Neutrophil (primary cell): Measurements from ENCODE around the gene GPRIN3.

Experiments
- H3K27ac ChIP-seq: fragments of 200-600 bp; sonication (generic); 2 replicates; pipeline ENCODE4 v1.5.1; 2016; ENCODE audit warnings: mild to moderate bottlenecking, moderate library complexity
- H3K27me3 ChIP-seq: fragments of 200-600 bp; sonication (generic); 2 replicates; pipeline ENCODE4 v1.6.0; 2016; ENCODE audit warnings: mild to moderate bottlenecking
- H3K36me3 ChIP-seq: fragments of 200-600 bp; sonication (generic); 2 replicates; pipeline ENCODE4 v1.5.1; 2017
- H3K4me1 ChIP-seq, 2 experiments: fragments of 200-600 bp in 1 of 2; sonication (generic) in 1 of 2; 1 replicate in 1 of 2; 2 replicates in 1 of 2; pipeline versions ENCODE4 v1.5.1 to v1.6.1; 2013 to 2016; ENCODE audit warnings: low read depth in 1 of 2, low read length in 1 of 2, mild to moderate bottlenecking in 1 of 2, moderate library complexity in 1 of 2; ENCODE audit not compliant: control insufficient read depth in 1 of 2, insufficient read depth in 1 of 2
- H3K4me3 ChIP-seq, 2 experiments: fragments of 200-600 bp in 1 of 2; sonication (generic) in 1 of 2; 1 replicate in 1 of 2; 2 replicates in 1 of 2; pipeline ENCODE4 v1.5.1; 2013 to 2016; ENCODE audit warnings: low read depth in 1 of 2, low read length in 1 of 2, mild to moderate bottlenecking in 1 of 2, moderate library complexity in 1 of 2
- H3K9me3 ChIP-seq: fragments of 200-600 bp; sonication (generic); 2 replicates; pipeline ENCODE4 v1.5.1; 2016
- TF ChIP-seq, protein P1 (sequence below): fragments of 200-600 bp; sonication (generic); IDR thresholded peaks from 2 replicates; pipeline ENCODE4 v1.5.1; 2016; ENCODE audit warnings: antibody characterized with exemption

GPRIN3 gene

DNA sequence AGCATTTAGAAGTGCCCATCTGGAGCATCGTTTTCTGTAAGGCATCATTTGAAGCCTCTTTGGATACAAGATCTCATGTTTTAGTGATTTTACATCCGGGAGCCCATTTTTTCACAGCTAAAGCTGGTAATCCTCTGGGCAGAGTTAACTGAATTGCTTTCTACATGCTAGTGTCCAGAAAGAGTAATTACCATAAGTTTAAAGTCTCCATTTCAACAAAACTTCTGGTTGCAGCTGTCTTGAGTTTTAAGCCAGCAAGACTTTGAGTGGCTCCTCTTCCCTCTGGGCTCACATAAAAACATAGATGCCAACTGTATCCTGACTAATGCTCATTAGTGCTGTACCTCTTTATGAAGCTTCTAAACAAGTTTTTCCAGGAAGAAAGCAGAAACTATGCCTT lies 65.4 kb downstream of the GPRIN3 start:
- Histone ChIP-seq H3K27ac (no peak overlapping the region), H3K4me1 (no peaks in the 10 kb centered on the region), H3K9me3 (no peaks in the 10 kb centered on the region), H3K27me3 (no peaks in the 10 kb centered on the region), H3K4me3 (no peak overlapping the region), H3K36me3 (no peaks in the 10 kb centered on the region)
- TF ChIP-seq, protein P1, sequence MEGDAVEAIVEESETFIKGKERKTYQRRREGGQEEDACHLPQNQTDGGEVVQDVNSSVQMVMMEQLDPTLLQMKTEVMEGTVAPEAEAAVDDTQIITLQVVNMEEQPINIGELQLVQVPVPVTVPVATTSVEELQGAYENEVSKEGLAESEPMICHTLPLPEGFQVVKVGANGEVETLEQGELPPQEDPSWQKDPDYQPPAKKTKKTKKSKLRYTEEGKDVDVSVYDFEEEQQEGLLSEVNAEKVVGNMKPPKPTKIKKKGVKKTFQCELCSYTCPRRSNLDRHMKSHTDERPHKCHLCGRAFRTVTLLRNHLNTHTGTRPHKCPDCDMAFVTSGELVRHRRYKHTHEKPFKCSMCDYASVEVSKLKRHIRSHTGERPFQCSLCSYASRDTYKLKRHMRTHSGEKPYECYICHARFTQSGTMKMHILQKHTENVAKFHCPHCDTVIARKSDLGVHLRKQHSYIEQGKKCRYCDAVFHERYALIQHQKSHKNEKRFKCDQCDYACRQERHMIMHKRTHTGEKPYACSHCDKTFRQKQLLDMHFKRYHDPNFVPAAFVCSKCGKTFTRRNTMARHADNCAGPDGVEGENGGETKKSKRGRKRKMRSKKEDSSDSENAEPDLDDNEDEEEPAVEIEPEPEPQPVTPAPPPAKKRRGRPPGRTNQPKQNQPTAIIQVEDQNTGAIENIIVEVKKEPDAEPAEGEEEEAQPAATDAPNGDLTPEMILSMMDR: no peak

DNA sequence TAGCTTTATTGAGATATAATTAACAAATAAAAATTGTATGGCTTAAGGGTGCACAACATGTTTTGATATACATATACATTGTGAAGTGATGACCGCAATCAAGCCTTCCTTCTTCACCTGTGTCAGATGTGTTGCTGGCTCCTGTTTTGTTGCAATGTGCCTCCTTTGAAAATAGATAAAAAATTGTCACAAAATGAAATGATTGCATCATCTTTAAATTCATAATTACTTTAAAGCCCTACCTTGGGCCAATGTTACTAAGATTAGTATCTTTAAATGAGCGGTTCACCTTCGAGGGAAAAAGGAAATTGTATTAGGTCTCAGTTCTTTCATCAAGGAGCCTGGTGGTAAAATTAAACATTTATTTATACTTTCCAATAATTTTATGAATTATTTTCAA lies 77.3 kb downstream of the GPRIN3 start:
- Histone ChIP-seq H3K36me3 (no peaks in the 10 kb centered on the region), H3K27ac (no peak overlapping the region), H3K4me1 (no peaks in the 10 kb centered on the region), H3K9me3 (no peaks in the 10 kb centered on the region), H3K27me3 (no peaks in the 10 kb centered on the region), H3K4me3 (no peak overlapping the region)
- TF ChIP-seq, protein P1: no peak

DNA sequence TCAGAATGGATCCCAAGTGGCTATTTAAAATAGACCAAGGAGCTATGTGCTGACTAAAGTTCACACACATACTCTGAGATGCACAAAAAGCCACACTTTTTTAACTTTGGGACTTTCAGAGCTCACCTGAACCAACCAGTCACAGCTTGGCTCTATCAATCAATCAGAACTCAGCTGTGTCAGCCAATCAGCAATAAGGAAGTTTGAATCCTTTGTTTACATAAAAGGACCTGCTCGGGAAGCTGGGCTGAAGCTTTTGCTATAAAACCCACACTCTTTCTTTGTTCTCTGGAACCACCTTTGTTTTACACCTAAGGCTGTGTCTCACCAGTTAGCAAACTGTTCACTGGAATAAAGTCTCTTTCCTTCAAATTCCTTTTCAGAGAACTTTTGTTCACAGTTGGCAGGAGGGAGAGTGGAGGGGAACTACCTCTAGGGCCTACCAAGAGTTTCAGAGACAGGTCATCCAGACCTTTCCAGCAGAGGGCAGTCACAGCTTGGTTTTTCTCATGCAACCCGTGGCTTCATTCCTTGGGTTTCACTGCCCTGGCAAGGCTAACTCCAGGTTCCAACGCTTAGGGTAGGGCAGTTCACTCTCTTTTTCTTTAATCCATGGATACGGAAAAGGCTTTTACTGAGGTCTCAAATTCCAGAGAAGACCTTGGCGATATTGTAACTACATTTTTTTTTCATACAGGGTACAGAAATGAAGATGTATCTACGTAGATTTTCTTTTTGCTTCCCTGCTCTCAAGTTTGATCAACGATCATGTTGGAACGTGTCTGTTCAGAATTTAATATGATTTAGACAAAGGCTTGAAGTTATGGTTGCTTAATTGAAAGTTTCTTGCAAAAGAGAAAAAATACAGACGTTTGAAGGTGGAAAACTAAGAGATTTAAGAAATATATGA lies 80.7 kb downstream of the GPRIN3 start:
- no peaks in the 10 kb centered on the region for H3K4me1 ChIP-seq
- no peak overlapping the region for H3K4me3 ChIP-seq
- H3K27me3 ChIP-seq: no peaks in the 10 kb centered on the region
- no peaks in the 10 kb centered on the region for H3K9me3 ChIP-seq
- TF ChIP-seq, protein P1: no peak
- no peak overlapping the region for H3K27ac ChIP-seq
- no peaks in the 10 kb centered on the region for H3K36me3 ChIP-seq

DNA sequence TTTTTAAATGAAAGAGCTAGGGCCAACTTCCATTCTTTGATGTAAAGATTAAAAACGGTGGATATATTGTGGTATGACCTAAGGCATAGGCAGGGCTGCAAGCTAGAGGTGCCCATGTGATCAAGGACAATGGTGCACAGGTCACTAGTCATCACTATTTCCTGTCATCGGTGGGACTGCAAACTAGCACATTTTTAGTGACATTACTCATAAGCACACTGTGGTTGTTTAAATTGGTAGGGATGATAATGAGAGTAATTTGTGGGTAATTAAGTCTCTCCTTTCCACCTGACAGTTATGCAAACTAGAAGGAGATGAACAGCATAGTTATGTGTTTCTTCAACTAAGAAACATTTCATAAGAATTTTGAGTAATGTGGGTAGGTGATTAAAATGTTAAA lies 85.4 kb downstream of the GPRIN3 start:
- H3K9me3 ChIP-seq: no peaks in the 10 kb centered on the region
- H3K4me1 ChIP-seq: no peaks in the 10 kb centered on the region
- H3K27ac ChIP-seq: no peak overlapping the region
- H3K4me3 ChIP-seq: no peak overlapping the region
- no peaks in the 10 kb centered on the region for H3K27me3 ChIP-seq
- TF ChIP-seq, protein P1: no peak
- H3K36me3 ChIP-seq: no peaks in the 10 kb centered on the region

DNA sequence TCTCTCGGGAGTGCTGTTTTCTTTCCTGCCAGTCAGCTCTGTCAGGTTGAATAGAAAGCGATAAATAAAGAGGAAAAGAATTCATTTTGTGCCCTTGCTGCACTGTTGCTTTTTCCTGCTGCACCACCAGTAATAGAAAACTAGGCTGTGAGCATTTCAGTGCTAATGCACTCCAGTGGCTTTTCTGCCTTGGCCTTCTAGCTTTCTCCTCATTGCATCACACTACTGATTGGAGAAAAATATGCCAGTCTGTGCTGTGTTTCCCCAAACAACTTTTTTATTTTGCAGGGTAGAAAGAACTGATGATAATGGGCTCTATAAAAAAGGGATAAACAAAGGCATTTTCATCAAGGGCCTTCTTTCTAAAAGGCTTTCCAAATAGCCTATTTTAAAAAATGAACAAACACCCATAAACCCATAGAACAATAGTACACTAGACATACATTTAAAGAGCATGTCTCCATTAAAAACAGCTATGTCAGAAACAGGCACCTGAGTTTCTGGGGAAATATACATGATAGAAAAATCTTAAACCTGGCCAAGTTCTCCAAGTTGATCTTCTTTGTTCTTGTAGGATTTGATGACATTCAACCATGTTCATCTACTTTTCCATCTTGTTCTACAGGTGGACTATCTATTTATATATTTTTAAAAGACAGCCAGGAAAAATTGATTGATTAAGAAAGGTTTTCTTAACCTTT lies 86.3 kb downstream of the GPRIN3 start:
- no peak overlapping the region for H3K27ac ChIP-seq
- H3K4me1 ChIP-seq: no peaks in the 10 kb centered on the region
- TF ChIP-seq, protein P1: no peak
- no peaks in the 10 kb centered on the region for H3K36me3 ChIP-seq
- H3K9me3 ChIP-seq: no peaks in the 10 kb centered on the region
- H3K4me3 ChIP-seq: no peak overlapping the region
- no peaks in the 10 kb centered on the region for H3K27me3 ChIP-seq
